Activated gamma-delta T cell (primary cell): ENCODE measurements around the gene N4BP2.
A peak's percentile ranks its signal among the peaks of the same experiment; 100 is the strongest.
"Not testable (repeated sequence)": the region's sequence is repeated elsewhere in the genome, so short reads cannot be mapped to it uniquely, and the experiment has no call there.

Source experiments
- DNase-seq: peaks from one replicate; lab custom pipeline; 2025; lab: John Stamatoyannopoulos, UW
- total RNA-seq, 2 donors: gene quantifications; one replicate each; lab custom pipeline; 2026; lab: John Stamatoyannopoulos, UW

N4BP2 gene
- 89.7 to 112 reads per million in 2 donors for total RNA-seq

GRCh38 chr4:40056716-40057585, at the start of gene N4BP2:
N4BP2 (plus strand) TSS chr4:40056850; CDS start chr4:40097341, 40,491 bp downstream.
- peak; percentile 56 for DNase-seq

- DNase-seq: no peak
Measured at GRCh38 chr4:40016007-40016406, 40.6 kb upstream of the N4BP2 start.

DNA sequence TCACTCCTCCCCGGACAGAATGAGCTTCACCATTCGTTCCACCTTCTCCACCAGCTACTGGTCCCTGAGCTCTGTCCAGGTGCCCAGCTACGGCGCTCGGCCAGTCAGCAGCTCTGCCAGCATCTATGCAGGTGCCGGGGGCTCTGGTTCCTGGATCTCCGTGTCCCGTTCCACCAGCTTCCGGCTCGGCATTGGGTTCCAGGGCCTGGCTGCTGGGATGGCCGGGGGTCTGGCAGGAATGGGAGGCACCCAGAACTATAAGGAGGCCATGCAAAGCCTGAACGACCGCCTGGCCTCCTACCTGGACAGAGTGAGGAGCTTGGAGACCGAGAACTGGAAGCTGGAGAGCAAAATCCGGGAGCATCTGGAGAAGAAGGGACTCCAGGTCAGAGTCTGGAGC, 36.4 kb upstream of the N4BP2 start:
- DNase-seq: no peak

- DNase-seq: not testable (repeated sequence)
Measured at GRCh38 chr4:40021116-40021515, 35.5 kb upstream of the N4BP2 start.

GRCh38 chr4:40024049-40024448, 32.6 kb upstream of the N4BP2 start:
- not testable (repeated sequence) for DNase-seq

GRCh38 chr4:40032785-40033184, 23.9 kb upstream of the N4BP2 start:
- no peak for DNase-seq

DNA sequence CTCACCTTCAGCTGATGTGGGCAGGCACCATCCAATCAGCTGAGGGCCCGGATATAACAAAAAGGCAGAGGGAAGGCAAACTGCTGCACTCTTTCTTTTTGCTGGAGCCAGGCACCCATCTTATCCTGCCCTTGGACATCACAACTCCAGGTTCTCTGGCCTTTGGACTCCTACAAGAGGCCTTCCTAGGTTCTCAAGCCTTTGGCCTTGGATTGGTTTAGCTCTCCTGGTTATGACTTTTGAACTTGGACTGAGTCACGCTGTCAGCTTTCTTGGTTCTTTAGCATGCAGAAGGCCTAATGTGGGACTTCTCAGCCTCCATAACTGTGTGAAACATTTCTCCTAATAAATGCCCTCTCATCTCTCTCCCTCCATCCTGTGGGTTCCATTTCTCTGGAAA, 23.0 kb upstream of the N4BP2 start:
- no peak for DNase-seq

DNA sequence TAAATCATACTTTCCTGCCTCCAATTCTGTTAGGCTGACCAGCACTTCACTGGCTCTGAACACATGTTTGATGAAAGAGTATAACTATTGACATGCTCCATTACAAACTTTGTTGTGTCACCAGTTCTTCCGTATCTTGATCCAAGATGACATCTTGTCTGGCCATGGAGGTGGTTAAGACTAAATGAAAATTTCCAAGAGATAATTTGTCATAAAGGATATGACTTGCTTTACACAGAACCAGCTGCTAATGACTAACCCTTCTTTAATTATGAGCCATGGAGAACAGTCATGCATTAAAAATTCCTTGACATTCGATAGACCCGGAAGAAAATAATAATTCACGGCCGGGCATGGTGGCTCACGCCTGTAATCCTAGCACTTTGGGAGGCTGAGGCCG, 17.7 kb upstream of the N4BP2 start:
- no peak for DNase-seq

DNA sequence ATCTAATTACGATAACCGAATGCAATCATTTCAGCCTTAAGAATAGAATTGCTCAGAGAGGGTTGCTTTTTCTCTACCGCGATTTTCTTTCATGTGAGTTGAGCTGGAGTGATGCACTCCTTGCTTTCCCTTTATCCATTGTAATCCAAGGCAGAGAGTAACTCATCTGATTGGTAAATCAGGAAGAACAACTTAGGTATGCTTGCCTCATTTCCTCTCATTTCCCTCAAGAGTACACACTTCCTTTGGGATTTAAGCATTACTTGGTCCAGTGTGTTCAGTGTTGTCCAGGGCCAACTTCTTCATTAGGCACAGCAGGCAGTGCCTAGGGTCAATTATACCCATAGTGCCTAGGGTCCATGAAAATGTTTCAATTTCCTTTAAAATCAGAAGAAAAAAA, 15.7 kb upstream of the N4BP2 start:
- DNase-seq: no peak

GRCh38 chr4:40043786-40044185, 12.9 kb upstream of the N4BP2 start:
- no peak for DNase-seq

- no peak for DNase-seq
Measured at GRCh38 chr4:40046311-40046980, 10.2 kb upstream of the N4BP2 start.

DNA sequence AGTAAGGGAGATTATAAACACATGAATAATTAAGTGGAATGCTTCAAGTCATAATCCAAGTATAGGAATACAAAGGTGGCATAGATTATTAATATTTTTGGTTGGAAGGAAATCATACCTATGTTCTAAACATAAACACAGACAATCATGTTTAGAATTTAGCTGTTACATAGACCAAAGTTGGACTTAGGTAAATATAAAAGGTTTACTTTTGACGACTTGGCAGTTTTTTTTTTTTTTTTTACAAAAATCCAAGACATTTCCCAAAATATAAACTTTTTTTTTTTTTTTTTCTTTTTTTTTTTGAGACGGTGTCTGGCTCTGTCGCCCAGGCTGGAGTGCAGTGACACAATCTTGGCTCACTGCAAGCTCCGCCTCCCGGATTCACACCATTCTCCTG, 3.5 kb upstream of the N4BP2 start:
- DNase-seq: no peak

DNA sequence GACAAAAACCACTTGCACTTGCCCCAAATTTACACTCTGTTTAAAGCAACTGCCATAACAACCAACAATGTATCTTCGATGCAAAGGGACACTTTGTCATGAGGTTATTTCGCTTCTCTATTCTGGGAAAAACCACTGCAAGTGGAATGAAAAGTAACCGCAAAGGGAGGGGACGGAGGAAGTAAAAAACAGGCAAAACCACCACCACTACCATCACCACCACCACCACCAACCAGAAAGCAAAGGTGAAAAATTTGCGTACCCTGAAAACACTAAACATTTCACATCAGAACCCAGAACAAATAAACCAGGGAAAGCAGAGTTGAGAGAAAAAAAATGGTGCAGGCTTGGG, 1.2 kb upstream of the N4BP2 start:
- DNase-seq: no peak

DNA sequence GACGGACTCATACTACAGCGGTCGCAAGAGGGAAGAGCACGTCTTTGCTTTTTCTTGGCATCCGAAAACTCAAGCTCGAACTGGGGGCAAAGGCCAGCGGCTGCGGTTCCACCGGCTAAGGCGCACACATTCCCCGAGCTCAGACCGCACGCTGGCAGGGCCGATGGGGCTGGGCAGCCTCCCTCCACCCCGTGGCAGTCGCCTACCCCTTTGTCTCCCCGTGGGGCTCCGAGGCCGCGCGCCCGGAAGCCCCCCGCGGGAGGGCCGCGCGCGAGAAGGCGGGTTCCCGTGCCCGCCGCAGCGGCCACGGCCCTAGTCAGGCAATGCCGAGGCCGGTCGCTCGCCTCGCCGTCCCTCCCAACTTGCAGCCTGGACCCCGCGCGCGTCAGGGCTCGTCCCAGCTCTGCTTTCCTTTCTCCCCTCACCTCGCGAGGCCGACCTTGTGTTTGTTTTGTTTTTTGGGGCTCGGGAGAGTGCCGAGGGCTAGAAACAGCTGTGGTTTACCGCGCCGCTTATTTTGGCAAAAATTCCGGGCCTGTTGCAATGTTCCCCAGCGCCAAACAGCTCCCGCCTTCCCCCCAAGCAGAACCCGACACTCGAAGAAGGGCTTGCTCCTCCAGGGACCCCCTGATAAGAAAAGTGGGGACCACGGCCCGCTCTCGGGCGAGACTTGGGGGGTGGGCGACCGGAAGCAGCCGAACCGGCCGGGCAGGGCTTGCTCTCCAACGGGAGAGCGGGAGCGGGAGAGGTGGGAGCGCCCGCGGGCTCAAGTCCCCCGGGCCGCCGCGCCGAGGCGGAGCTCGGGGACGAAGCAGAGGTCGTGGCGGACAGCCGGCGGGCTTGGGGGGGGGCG, 561 bp upstream of the N4BP2 start:
- DNase-seq: peak; percentile 52

DNA sequence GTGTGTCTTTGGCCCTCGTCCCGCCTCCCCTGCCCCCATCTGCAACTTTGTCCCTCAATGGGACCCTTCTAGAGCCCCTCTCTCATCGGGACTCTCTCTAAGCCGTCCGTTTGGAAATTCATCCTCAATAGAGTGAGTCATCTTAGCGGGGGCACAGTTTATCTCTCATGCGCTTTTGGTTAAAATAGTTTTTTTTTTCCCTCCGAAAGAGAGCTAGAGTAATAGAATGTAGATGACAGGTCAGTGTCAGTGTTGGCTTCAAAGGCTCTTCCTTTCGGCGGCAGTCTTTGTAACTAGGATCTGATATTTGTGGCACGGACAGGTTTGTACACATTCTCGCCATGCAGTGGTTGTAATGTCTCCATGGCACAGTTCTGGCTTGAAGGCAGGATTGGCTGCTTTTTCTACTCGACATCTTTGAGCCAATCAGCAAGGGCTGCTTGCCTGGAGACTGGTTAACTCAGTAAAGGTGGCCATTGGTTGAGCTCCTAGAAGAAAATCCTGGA, 989 bp downstream of the N4BP2 start:
- no peak for DNase-seq

- DNase-seq: no peak
Measured at GRCh38 chr4:40058121-40058520, 1.5 kb downstream of the N4BP2 start.

DNA sequence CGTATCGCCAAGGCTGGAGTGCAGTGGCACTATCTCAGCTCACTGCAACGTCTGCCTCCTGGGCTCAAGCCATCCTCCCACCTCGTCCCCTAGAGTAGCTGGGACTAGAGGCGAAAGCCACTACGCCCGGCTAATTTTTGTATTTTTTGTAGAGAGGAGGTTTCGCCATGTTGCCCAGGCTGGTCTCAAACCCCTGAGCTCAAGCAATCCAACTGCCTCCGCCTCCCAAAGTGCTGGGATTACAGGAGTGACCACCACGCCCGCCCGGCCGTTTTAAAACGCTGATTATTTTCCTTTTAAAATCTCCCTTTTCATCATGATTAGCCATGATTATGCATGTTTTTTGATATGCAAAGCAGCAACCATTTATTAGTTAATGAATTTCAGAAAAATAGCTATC, 2.2 kb downstream of the N4BP2 start:
- DNase-seq: no peak

DNA sequence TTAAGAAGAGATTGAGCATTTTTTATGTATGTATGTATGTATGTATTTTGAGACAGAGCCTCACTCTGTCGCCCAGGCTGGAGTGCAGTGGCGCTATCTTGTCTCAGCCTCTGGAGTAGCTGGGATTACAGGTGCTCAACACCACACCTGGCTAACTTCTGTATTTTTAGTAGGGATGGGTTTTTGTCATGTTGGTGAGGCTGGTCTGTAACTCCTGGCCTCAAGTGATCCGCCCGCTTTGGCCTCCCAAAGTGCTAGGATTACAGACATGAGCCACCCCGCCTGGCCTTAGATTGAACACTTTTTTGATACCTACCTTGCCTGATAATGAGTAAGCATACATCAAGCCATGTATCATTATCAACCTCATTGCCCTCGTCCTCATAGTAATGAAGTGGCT, 2.7 kb downstream of the N4BP2 start:
- DNase-seq: no peak

GRCh38 chr4:40065010-40065409, 8.4 kb downstream of the N4BP2 start:
- DNase-seq: no peak

GRCh38 chr4:40066651-40067050, 10.0 kb downstream of the N4BP2 start:
- DNase-seq: no peak

- no peak for DNase-seq
Measured at GRCh38 chr4:40070387-40070786, 13.7 kb downstream of the N4BP2 start.

GRCh38 chr4:40086421-40086820, 29.8 kb downstream of the N4BP2 start:
- no peak for DNase-seq
